Esophagus muscularis mucosa (tissue), 3 donors: ENCODE results near the gene NOTCH4.

Experiments used
- POLR2A ChIP-seq: fragments of 450-650 bp; IDR thresholded peaks from one replicate; pipeline ENCODE4 v1.6.1; 2017; ENCODE audit warnings: antibody characterized with exemption, moderate library complexity, mild to moderate bottlenecking, low read depth
- TF ChIP-seq, protein P1 (sequence below), 3 experiments: fragments of 200-600 bp in 2 of 3; fragments of 450-650 bp in 1 of 3; sonication (generic) in 2 of 3; IDR thresholded peaks; one replicate each; pipeline ENCODE4 v1.5.1; 2017 to 2019; ENCODE audit warnings: antibody characterized with exemption in 3 of 3, mild to moderate bottlenecking in 2 of 3, moderate library complexity in 1 of 3

DNA sequence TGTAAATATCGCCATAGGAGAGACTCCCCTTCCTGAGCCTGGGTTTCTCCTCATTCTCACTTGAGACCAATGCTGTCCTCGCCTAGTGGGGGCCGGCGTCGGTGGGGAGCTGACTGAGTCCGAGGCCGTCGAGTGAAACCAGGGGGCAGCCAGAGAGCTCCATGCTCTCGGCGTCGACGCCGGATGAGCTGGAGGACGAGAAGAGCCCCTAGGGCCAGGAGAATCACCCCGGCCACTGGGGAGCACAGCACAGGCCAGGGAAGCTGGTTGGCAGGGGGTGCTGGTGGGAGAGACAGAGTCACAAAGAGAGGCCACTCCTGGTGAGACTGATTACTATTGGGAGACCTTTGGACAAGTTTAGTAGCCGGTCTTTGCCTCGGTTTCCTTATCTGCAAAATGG lies 25.0 kb downstream of the NOTCH4 start:
- no peak for TF ChIP-seq POLR2A
- TF ChIP-seq, protein P1, sequence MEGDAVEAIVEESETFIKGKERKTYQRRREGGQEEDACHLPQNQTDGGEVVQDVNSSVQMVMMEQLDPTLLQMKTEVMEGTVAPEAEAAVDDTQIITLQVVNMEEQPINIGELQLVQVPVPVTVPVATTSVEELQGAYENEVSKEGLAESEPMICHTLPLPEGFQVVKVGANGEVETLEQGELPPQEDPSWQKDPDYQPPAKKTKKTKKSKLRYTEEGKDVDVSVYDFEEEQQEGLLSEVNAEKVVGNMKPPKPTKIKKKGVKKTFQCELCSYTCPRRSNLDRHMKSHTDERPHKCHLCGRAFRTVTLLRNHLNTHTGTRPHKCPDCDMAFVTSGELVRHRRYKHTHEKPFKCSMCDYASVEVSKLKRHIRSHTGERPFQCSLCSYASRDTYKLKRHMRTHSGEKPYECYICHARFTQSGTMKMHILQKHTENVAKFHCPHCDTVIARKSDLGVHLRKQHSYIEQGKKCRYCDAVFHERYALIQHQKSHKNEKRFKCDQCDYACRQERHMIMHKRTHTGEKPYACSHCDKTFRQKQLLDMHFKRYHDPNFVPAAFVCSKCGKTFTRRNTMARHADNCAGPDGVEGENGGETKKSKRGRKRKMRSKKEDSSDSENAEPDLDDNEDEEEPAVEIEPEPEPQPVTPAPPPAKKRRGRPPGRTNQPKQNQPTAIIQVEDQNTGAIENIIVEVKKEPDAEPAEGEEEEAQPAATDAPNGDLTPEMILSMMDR (IDR thresholded peaks at IDR 0.05), result no peak
